ENCODE measurements around the gene CNIH2. TPM values are rescaled to one million over a fixed set of nuclear protein-coding genes. Genes with fewer than 3 reads are reported as not detected.
"Not testable (repeated sequence)": the region's sequence is repeated elsewhere in the genome, so short reads cannot be mapped to it uniquely, and the experiment has no call there.

Gene CNIH2
- 1.7 TPM for total RNA-seq

- peak; percentile 68 for DNase-seq
Measured at GRCh38 chr11:66277471-66278362, at the start of gene CNIH2. TSS of gene CNIH2 (plus strand) at chr11:66278175. CDS start at chr11:66278457, 282 bp downstream.

GRCh38 chr11:66228521-66228920 lies 49.5 kb upstream of the CNIH2 start:
- peak; percentile 23 for DNase-seq

- no peak for DNase-seq
Measured at GRCh38 chr11:66230156-66230555, 47.8 kb upstream of the CNIH2 start.

DNA sequence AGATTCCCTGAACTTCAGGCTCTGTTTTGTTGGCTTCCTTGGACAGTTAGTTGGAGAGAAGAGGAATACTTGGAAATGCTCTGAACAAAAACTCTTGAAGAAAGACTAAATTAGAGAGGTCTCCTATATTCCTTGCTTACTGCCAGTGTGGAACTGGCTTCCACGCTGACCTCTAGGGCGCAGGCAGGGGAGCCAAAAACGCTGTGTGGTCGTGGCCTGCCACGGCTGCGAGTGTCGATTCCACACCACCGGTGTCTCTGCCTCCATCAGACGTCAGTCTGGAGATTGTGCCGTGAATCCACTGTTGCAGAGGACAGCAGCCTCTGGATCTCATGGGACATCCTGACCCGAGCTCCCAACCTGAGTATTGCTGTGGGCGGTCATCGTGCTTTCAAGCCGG lies 47.0 kb upstream of the CNIH2 start:
- DNase-seq: no peak

DNA sequence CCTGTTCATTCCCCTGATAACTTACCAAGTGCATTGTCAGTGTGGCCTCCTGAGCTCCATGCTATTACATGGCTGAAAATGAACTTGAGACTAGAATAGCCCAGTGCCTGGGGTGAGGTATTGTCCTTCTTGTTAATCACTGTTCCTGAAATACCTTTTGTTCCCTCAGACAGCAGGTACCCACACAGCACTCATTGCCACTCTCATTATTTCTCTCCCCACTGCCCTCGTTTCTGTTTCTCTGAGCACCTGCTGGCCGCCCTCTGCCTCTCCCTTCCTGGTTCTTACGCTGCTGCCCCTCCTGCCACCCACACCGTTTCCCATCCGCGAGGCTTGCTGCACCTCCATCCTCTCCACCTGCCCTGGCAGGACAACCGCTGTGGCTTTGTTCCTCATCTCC lies 46.4 kb upstream of the CNIH2 start:
- no peak for DNase-seq

GRCh38 chr11:66232769-66233168 lies 45.2 kb upstream of the CNIH2 start:
- DNase-seq: no peak

- DNase-seq: no peak
Measured at GRCh38 chr11:66233301-66233700, 44.7 kb upstream of the CNIH2 start.

DNA sequence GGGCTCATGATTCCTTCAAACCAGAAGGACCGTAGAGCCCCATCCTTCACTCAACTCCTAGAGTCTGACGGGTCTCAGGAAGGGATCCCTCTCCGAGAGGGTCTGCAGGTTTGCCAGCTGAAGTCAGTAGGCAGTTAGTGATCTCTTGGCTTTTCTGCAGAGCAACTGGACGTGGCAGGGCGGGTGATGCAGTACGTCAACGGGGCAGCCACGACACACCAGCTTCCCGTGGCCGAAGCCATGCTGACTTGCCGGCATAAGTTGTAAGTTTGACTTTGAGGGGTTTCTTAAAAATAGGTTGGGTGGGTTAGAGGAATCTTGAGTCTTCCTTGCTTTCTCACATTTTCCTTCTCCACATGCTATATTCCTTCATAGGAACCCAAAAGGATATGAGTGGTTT lies 42.8 kb upstream of the CNIH2 start:
- no peak for DNase-seq

- no peak for DNase-seq
Measured at GRCh38 chr11:66237867-66238266, 40.1 kb upstream of the CNIH2 start.

- no peak for DNase-seq
Measured at GRCh38 chr11:66238786-66239413, 39.1 kb upstream of the CNIH2 start.

DNA sequence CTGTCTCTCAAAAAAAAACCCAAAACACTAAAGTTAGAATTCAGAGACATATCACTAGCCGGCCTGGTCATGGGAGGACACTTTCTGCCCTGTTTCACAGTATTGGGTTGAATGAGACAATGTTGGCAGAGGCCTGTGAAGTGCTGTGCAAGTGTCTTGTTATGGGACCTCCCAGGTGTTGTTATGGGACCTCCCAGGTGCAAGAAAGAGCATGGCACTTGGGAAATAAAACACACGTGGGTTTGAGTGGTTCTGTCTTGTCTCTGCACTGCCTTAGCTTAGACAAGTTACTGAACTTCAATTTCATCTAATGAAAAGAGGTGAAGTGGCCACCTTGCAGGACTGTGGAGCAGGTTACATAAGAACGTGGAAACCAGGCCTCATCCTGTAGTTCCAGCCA lies 38.5 kb upstream of the CNIH2 start:
- no peak for DNase-seq

DNA sequence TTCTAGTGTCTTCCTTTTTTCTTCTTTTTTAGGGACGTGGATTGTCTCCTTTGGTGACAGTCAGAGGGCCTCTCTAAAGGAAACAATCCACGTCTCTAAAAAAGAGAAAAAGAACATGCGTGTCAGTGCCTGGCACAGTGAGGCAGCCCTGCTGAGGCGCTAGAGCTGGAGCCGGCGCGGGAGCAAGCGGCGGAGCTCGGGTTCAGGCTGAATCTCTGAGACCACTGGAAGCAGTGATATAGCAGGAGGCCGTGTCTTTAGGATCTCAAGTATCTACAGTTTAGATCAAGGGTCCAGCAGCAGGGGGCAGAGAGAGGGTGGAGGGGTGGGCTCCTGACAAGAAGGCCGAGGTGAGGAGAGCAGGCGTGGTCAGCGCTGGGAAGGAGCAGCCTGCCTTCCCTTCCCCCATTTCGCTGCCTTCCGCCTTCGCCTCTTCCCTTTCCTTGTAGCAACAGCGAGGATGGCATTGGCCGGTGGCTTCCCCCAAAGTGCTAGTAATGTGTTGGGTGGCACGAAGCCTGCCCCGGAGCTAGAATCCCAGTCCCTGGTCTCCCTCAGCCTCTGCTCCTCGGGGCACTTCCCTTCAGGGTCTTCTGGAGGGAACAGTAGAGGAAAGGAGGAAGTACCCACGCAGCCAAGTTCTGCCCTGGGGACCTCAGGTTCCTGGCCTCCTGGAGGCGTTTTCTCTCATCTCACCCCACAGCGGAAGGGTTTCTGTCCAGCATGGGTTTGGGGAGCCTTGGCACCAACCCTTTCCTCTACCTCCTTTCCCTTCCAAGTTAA lies 37.8 kb upstream of the CNIH2 start:
- DNase-seq: no peak

GRCh38 chr11:66240781-66241136 lies 37.2 kb upstream of the CNIH2 start:
- DNase-seq: peak; percentile 57

- DNase-seq: no peak
Measured at GRCh38 chr11:66242095-66242765, 35.7 kb upstream of the CNIH2 start.

GRCh38 chr11:66243782-66244535 lies 34.0 kb upstream of the CNIH2 start:
- peak; percentile 62 for DNase-seq

GRCh38 chr11:66247295-66247694 lies 30.7 kb upstream of the CNIH2 start:
- no peak for DNase-seq

GRCh38 chr11:66247801-66248200 lies 30.2 kb upstream of the CNIH2 start:
- DNase-seq: no peak

DNA sequence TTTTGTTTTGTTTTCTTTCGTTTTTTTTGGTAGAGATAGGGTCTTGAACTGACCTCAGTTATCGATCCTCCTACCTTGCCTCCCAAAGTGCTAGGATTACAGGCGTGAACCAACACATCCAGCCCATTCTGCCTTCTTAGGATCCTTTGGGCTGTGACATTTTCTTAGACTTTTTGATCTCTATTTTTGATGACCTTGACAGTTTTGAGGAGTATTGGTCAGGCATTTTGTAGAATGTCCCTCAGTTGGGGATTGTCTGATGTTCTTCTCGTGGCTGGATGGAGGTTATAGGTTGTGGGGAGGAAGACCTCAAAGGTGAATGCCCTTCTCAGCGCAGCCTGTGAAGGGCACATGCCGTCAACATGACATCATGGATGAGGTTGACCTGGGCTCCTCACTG lies 29.1 kb upstream of the CNIH2 start:
- DNase-seq: no peak

GRCh38 chr11:66251809-66252208 lies 26.2 kb upstream of the CNIH2 start:
- DNase-seq: no peak

DNA sequence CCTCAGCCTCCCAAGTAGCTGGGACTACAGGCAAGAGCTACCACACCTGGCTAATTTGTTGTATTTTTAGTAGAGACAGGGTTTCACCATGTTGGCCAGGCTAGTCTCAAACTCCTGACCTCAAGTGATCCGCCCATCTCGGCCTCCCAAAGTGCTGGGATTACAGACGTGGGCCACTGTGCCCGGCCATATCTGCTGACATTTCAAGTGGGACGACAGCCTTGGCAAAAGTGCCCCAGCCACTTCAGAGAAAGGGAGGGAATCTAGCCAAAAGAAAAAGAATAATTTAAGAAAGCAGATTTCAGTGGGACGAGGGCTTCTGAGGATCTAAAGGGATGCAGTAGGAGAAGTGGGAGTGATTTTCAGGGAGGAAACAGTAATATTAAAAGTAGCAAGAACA lies 24.9 kb upstream of the CNIH2 start:
- not testable (repeated sequence) for DNase-seq

- DNase-seq: no peak
Measured at GRCh38 chr11:66258473-66258893, 19.5 kb upstream of the CNIH2 start.

DNA sequence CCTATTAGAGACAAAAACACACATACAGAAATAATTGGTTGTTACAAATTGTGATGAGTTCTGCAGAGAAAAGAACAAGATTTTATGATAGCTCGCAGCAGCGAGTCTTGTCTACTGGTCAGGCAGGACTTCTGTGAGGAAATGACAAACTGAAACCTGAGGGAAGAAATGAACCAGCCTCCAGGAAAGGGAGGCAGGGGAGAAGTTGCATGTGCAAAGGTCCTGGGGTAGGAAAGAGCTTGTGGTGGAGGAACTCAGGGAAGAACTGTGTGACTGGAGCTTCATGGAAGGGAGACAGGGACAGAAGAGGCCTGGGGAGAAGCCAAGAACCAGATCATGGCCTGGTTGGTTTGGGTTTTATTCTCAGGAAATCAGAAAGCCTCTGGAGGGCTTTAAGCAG lies 18.8 kb upstream of the CNIH2 start:
- no peak for DNase-seq

Data from tongue (tissue), 2 donors.